ENCODE measurements around the gene CHCHD4. TPM values are rescaled to one million over a fixed set of nuclear protein-coding genes. Genes with fewer than 3 reads are reported as not detected.

The CHCHD4 gene
- total and polyA plus RNA-seq, 10 of the 15 experiments (the other 5 are each of a cell fraction or from before 2014, with no cell fraction given) = 21.0 to 46.8 (median 29.0) TPM

DNA sequence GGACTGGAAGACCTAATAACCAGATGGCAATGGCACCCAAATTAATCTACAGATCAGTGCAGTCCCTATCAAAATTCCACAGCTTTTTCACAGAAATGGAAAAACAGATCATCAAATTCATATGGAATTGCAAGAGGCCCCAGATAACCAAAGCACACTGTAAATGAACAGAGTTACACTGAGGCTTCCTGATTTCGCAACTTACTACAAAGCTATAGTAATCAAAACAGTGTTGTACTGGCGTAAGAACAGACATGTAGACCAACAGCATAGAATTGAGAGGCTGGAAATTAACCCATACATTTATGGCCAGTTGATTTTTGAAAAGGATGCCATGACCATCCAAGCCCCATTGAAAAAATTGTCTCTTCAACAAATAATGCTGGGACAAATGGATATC lies 37.5 kb upstream of the CHCHD4 start:
- in situ Hi-C loops (cut with MboI) = no loop called here
- POLR2A ChIA-PET = no interaction called here

GRCh38 chr3:14161282-14161681 lies 36.6 kb upstream of the CHCHD4 start:
- Histone ChIP-seq H4K20me1 (ENCODE audit: control insufficient read depth, insufficient read depth) (no peaks in the 10 kb centered on the region), H3K27ac (ENCODE audit: control insufficient read depth, insufficient read depth) (no peak overlapping the region), H3K9ac (ENCODE audit: control insufficient read depth, insufficient read depth, low read length) (no peak overlapping the region), H3K4me3 (no peak overlapping the region), H3K9me3 (replicated peaks; ENCODE audit: control insufficient read depth, insufficient read depth, low read length) (peaks cover 9% of the 10 kb centered on the region; the same call in 2 of the 3 replicates), H3K36me3 (ENCODE audit: control insufficient read depth in 2 of 2, insufficient read depth in 2 of 2, low read length in 1 of 2) (peaks cover 11 to 41% of the 10 kb centered on the region in 2 experiments), H3K4me1 (ENCODE audit: control insufficient read depth, insufficient read depth, low read length) (no peaks in the 10 kb centered on the region), H3K4me2 (ENCODE audit: control insufficient read depth, insufficient read depth) (no peak overlapping the region), H3K79me2 (ENCODE audit: control insufficient read depth, insufficient read depth, low read length) (no peaks in the 10 kb centered on the region), H3K27me3 (replicated peaks in 1 of 2; ENCODE audit: control insufficient read depth in 2 of 2, insufficient read depth in 2 of 2, low read length in 1 of 2) (no peaks in the 10 kb centered on the region), H2AFZ (ENCODE audit: control insufficient read depth, low read depth, low read length) (no peak overlapping the region)
- in situ Hi-C loops (cut with MboI) (no loop called here), intact Hi-C loops (cut with micrococcal nuclease; ENCODE audit: unreplicated experiment) (no loop called here)
- CTCF ChIA-PET = interaction anchor here (1.6 kb wide), 1 partner anchor 13 kb away, joined by 3 read pairs; no protein-coding TSS in a partner anchor
- FAIRE-seq = no peak
- SMC1A ChIA-PET (ENCODE audit: uncharacterized antibody, unreplicated experiment) = no interaction called here
- no peak for TF ChIP-seq EED (IDR thresholded peaks at IDR 0.05; ENCODE audit: low read depth)
- TF ChIP-seq FOXM1 (IDR thresholded peaks at IDR 0.05; ENCODE audit: low read depth, low read length) = no peak
- no TSS peak for BruUV-seq (replicated peaks)
- no peak for ATAC-seq
- POLR2A ChIA-PET = no interaction called here
- WGBS (ENCODE audit: insufficient coverage, insufficient replicate concordance, low lambda C conversion rate, missing lambda C conversion rate) = 97% methylated on average over 2 of the region's 2 CpGs
- RAD21 ChIA-PET (ENCODE audit: unreplicated experiment) = no interaction called here
- no peak for DNase-seq (ENCODE audit: low read depth, low spot score)

More for the DNA sequence above, 37.5 kb upstream of the CHCHD4 start:
- Histone ChIP-seq H3K27me3 (replicated peaks in 1 of 2; ENCODE audit: control insufficient read depth in 2 of 2, insufficient read depth in 2 of 2, low read length in 1 of 2) (no peaks in the 10 kb centered on the region), H3K9ac (ENCODE audit: control insufficient read depth, insufficient read depth, low read length) (no peak overlapping the region), H3K4me1 (ENCODE audit: control insufficient read depth, insufficient read depth, low read length) (no peaks in the 10 kb centered on the region), H2AFZ (ENCODE audit: control insufficient read depth, low read depth, low read length) (no peak overlapping the region), H3K9me3 (replicated peaks; ENCODE audit: control insufficient read depth, insufficient read depth, low read length) (peaks cover 9% of the 10 kb centered on the region; the same call in 2 of the 3 replicates), H3K79me2 (ENCODE audit: control insufficient read depth, insufficient read depth, low read length) (no peaks in the 10 kb centered on the region), H3K4me2 (ENCODE audit: control insufficient read depth, insufficient read depth) (no peak overlapping the region), H3K27ac (ENCODE audit: control insufficient read depth, insufficient read depth) (no peak overlapping the region), H3K36me3 (ENCODE audit: control insufficient read depth in 2 of 2, insufficient read depth in 2 of 2, low read length in 1 of 2) (peaks cover 12 to 42% of the 10 kb centered on the region in 2 experiments), H4K20me1 (ENCODE audit: control insufficient read depth, insufficient read depth) (no peaks in the 10 kb centered on the region), H3K4me3 (no peak overlapping the region)
- no peak for DNase-seq (ENCODE audit: low read depth, low spot score)
- no peak for FAIRE-seq
- intact Hi-C loops (cut with micrococcal nuclease; ENCODE audit: unreplicated experiment) = no loop called here
- ChIA-PET RAD21 (ENCODE audit: unreplicated experiment) (no interaction called here), CTCF (interaction anchor here (1.6 kb wide), 1 partner anchor 13 kb away, joined by 3 read pairs; no protein-coding TSS in a partner anchor), SMC1A (ENCODE audit: uncharacterized antibody, unreplicated experiment) (no interaction called here)
- BruUV-seq (replicated peaks) = no TSS peak
- WGBS (ENCODE audit: insufficient coverage, insufficient replicate concordance, low lambda C conversion rate, missing lambda C conversion rate) = 100% methylated on average over 2 of the region's 2 CpGs
- no peak for ATAC-seq
- no peak for TF ChIP-seq RUNX3 (IDR thresholded peaks at IDR 0.05; ENCODE audit: low read length)
- TF ChIP-seq RAD21 (IDR thresholded peaks at IDR 0.05; ENCODE audit: insufficient read depth, low read depth, low read length) = no peak
- no peak for TF ChIP-seq GABPA (IDR thresholded peaks at IDR 0.05; ENCODE audit: low read depth)
- no peak for TF ChIP-seq SIX5 (IDR thresholded peaks at IDR 0.05; ENCODE audit: low read depth, low read length, severe bottlenecking)
- TF ChIP-seq WRNIP1 (IDR thresholded peaks at IDR 0.05; ENCODE audit: borderline replicate concordance, low read depth, low read length) = no peak
- no peak for TF ChIP-seq TCF7 (IDR thresholded peaks at IDR 0.05; ENCODE audit: borderline replicate concordance)
- TF ChIP-seq TCF12 (IDR thresholded peaks at IDR 0.05; ENCODE audit: low read depth, low read length) = no peak
- no peak for TF ChIP-seq RELA (IDR thresholded peaks at IDR 0.05; ENCODE audit: borderline replicate concordance, partially characterized antibody)
- no peak for TF ChIP-seq HDAC6 (IDR thresholded peaks at IDR 0.05; ENCODE audit: unreplicated experiment)
- no peak for TF ChIP-seq SMAD5 (IDR thresholded peaks at IDR 0.05; ENCODE audit: low read depth)
- no peak for TF ChIP-seq POLR2A (IDR thresholded peaks at IDR 0.05; ENCODE audit: low read depth, low read length)
- TF ChIP-seq CBX5 (IDR thresholded peaks at IDR 0.05; ENCODE audit: low read depth) = no peak

All from GM12878 (cell line).